ENCODE results near the gene RSPH4A.
A peak's percentile ranks its signal among the peaks of the same experiment; 100 is the strongest.
"Not testable (repeated sequence)": the region's sequence is repeated elsewhere in the genome, so short reads cannot be mapped to it uniquely, and the experiment has no call there.

RSPH4A gene

DNA sequence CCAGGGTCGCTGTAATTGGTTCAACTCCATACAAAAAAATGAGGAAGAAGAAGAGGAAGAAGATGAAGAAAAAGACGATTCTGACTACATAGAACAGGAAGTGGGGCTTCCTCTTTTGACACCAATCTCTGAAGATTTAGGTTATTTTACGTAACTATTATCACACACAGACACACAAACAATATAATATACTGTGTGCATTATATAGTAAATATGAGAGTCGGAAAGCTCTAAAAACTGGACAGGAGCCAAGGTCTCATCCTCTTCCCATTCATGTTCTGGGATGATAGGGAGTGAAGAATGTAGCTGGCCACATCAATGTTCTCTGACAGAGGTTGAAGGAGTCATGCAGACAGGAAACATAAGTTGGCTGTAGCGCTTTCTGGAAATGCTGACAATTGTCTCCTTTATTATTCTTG is 13.3 kb downstream of the RSPH4A start:
- DNase-seq (ENCODE audit: low spot score), result no peak

DNA sequence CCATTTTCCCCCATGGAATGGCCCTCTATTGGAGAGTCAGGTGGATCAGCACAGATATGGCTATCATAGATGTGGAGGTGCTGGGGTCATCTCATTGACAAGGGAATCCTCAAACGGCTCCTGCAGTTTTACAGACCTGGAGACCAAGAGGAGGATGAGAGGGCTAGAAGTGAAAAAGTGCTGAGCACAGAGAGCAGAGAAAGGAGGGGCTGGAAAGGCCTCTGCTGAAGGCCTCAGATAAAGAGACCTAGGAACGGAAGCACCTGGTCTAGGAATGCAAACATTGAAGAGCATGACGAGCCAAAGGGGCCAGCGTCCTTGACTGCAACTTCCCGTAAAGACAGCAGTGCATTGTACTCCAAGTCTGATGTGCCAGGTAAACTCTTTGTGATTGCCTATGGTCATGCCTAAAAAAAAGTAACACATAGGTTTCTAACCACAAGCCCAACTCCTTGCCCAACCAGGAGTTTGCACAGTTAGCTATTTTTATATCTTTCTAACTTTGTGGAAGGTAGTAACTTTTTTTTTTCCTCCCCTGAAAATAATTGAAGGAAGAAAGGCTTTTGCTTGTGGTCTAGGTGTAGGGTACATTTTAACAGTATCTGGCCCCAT is 15.2 kb downstream of the RSPH4A start:
- no peak for DNase-seq (ENCODE audit: low spot score)

GRCh38 chr6:116633685-116634084 is 17.4 kb downstream of the RSPH4A start:
- no peak for DNase-seq (ENCODE audit: low spot score)

GRCh38 chr6:116648156-116648555 is 31.9 kb downstream of the RSPH4A start:
- DNase-seq (ENCODE audit: low spot score), result no peak

DNA sequence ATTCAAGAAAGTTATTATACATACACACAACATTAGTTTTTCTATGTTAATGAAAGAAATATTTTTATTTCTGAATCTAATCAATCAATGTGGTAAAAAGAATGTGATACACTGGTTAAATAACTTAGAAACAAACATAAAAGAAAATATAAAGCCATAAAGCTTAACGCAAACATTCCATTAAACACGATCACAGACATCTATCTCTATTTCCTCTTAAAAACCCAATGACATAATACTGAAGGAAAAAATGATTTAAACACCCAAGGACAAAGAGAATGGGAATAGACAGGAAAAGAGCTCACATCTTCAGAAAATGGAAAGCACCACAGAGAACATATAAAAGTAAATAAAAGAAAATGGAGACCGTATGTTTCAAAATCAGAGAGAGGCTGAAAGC is 32.9 kb downstream of the RSPH4A start:
- no peak for DNase-seq (ENCODE audit: low spot score)

DNA sequence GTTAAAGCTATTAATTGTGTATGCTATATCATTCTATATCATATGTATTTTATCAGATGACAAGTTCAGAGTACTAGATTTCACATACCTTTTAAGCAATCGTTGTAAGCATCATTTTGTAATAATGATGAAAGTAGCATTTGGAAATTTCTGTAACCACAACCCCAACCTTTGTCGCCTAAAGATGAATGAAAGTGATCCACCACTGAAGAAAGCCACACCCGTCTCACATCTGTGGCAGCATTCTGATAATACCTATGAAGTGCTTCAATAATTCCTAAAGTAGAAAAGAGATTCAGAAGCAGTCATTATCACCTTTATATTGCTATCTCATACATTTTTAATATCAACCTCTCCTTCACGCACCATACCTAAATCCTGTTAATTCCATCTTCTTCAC is 35.6 kb downstream of the RSPH4A start:
- DNase-seq (ENCODE audit: low spot score), result no peak

- DNase-seq (ENCODE audit: low spot score), result no peak
These were observed 45.3 kb downstream of the RSPH4A start for GRCh38 chr6:116661594-116661993.

DNA sequence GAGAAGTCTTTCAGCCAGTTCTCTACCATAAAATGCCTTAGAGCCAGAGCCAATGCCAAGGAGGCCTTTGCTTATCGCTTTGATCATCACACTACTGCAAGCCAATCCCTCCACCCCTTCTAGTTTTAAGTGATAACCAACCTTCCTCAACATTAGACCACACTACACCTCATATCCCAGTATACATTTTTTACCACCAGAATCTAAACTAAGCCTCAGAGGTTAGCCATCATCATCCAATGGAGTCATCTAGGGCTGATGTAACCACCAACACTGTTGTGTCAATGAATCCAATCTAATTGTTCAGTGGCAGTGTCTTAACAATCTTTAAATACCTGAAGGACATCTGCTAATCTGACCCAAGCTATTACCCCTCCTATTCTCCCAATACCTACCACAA is 45.9 kb downstream of the RSPH4A start:
- DNase-seq (ENCODE audit: low spot score), result no peak

- DNase-seq (ENCODE audit: low spot score), result no peak
These were observed 47.0 kb downstream of the RSPH4A start for GRCh38 chr6:116663308-116663707.

DNA sequence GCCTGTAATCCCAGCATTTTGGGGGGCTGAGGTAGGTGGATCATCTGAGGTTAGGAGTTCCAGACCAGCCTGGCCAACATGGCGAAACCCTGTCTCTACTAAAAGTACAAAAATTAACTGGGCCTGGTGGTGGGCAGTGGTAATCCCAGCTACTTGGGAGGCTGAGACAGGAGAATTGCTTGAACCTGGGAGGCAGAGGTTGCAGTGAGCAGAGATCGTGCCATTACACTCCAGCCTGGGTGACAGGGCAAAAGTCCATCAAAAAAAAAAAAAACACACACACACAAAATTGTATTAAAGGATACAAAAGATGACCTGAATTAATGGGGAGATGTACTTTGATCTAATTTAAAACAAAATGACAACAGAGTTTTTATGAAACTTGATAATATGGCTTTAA is 47.9 kb downstream of the RSPH4A start:
- DNase-seq (ENCODE audit: low spot score), result not testable (repeated sequence)

DNA sequence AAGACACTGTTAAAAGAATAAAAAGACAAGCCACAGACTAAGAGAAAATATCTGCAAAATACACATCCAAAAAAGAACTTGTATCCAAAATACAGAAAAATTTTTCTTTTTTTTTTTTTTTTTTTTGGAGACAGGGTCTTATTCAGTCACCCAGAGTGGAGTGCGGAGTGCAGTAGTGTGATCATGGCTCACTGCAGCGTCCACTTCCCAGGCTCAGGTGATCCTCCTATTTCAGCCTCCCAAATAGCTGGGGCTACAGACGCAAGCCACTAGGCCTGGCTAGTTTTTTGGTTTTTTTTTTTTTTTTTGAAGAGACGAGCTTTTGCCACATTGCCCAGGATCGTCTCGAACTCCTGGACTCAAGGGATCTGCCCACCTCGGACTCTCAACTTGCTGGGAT is 49.2 kb downstream of the RSPH4A start:
- DNase-seq (ENCODE audit: low spot score), result no peak

DNA sequence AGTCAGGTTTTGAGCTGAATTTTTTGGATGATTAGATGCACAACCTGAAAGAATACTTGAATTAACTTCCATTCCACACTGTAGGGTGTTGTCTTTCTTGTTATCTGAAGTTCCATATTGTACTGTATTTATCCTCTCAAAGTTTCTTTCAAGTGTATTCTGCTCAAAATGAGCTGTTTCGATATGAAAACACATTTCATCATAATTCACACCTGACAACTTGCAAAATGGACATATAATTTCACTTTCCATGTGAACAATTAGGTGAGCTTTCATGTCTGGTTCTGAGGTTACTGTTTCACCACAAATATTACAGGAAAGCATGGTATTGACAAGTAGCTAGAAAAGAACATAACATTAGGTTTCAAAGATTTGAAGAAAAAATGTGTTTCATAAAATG is 50.6 kb downstream of the RSPH4A start:
- DNase-seq (ENCODE audit: low spot score), result no peak

GRCh38 chr6:116667623-116668022 is 51.3 kb downstream of the RSPH4A start:
- no peak for DNase-seq (ENCODE audit: low spot score)

DNA sequence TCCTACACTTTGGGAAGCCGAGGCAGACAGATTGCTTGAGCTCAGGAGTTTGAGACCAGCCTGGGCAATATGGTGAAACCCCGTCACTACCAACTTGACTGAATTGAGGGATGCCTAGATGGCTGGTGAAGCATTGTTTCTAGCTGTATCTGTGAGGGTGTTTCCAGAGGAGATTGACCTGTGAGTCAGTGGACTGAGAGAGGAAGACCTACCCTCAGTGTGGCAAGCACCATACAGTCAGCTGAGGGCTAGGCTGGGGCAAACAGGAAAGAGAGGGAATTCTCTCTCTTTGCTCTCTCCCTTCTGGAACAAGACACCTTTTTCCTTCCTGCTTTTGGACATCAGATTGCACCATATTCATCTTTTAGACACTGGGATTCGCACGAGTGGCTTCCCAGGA is 56.0 kb downstream of the RSPH4A start:
- no peak for DNase-seq (ENCODE audit: low spot score)

- no peak for DNase-seq (ENCODE audit: low spot score)
These were observed 59.7 kb downstream of the RSPH4A start for GRCh38 chr6:116676021-116676420.

GRCh38 chr6:116680880-116681672 is 64.8 kb downstream of the RSPH4A start, which contains the start of gene KPNA5:
KPNA5 (plus strand) TSS chr6:116681211; CDS start chr6:116681335, 124 bp downstream.
- DNase-seq (ENCODE audit: low spot score), result peak; percentile 96

- DNase-seq (ENCODE audit: low spot score), result no peak
These were observed 66.0 kb downstream of the RSPH4A start for GRCh38 chr6:116682334-116682712.

Measured in ecto neural progenitor cell (in vitro differentiated cells).